OCI-LY1 (cell line): Measurements from ENCODE around the gene SERINC5.
"Not testable (repeated sequence)": the region's sequence is repeated elsewhere in the genome, so short reads cannot be mapped to it uniquely, and the experiment has no call there.

Source experiments
- EZH2 ChIP-seq: fragments of 200-600 bp; sonication (generic), shearing (Covaris generic); IDR thresholded peaks from 2 replicates; pipeline ENCODE4 v1.8.0; 2017; ENCODE audit warnings: borderline replicate concordance, mixed run types, mild to moderate bottlenecking, antibody characterized with exemption, low read length, moderate library complexity, mixed read lengths
- TF ChIP-seq, protein P1 (sequence below): fragments of 200-600 bp; sonication (generic), shearing (Covaris generic); IDR thresholded peaks from 2 replicates; pipeline ENCODE4 v1.5.1; 2017; ENCODE audit warnings: mild to moderate bottlenecking, antibody characterized with exemption, low read length, moderate library complexity, mixed read lengths

DNA sequence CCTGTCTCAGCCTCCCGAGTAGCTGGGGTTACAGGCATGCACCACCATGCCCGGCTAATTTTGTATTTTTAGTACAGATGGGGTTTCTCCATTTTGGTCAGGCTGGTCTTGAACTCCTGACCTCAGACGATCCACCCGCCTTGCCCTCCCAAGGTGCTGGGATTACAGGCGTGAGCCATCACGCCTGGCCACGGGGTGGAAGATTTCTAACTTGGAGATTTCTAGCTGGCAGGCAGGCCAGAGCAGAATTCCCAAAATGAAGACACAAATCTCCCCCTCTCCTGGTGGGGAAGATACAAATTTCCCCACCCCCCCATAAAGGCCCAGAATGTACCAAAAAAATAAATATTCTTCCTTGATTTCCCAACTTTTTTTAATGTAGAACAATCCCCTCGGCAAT lies 101.6 kb downstream of the SERINC5 start:
- TF ChIP-seq, protein P1, sequence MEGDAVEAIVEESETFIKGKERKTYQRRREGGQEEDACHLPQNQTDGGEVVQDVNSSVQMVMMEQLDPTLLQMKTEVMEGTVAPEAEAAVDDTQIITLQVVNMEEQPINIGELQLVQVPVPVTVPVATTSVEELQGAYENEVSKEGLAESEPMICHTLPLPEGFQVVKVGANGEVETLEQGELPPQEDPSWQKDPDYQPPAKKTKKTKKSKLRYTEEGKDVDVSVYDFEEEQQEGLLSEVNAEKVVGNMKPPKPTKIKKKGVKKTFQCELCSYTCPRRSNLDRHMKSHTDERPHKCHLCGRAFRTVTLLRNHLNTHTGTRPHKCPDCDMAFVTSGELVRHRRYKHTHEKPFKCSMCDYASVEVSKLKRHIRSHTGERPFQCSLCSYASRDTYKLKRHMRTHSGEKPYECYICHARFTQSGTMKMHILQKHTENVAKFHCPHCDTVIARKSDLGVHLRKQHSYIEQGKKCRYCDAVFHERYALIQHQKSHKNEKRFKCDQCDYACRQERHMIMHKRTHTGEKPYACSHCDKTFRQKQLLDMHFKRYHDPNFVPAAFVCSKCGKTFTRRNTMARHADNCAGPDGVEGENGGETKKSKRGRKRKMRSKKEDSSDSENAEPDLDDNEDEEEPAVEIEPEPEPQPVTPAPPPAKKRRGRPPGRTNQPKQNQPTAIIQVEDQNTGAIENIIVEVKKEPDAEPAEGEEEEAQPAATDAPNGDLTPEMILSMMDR = not testable (repeated sequence)
- not testable (repeated sequence) for TF ChIP-seq EZH2
